Astrocyte (in vitro differentiated cells and primary cell): ENCODE data around the gene POLR3B. TPM values are rescaled to one million over a fixed set of nuclear protein-coding genes. Genes with fewer than 3 reads are reported as not detected.
A peak's percentile ranks its signal among the peaks of the same experiment; 100 is the strongest.

Source experiments
- DNase-seq: peaks from one replicate; pipeline ENCODE4 v3.0.0-alpha.2; 2010; ENCODE audit warnings: low read depth
- FAIRE-seq: peaks from 2 replicates; lab custom pipeline; 2011; peaks lifted over from hg19 to GRCh38; lab: Jason Lieb, UNC
- H2AFZ ChIP-seq: 2 replicates; pipeline ENCODE4 v1.6.0; 2012; ENCODE audit warnings: low read depth, low read length, inconsistent platforms
- H3K27ac ChIP-seq: 2 replicates; pipeline ENCODE4 v1.5.1; 2011; ENCODE audit warnings: low read depth, low read length, inconsistent platforms
- H3K27me3 ChIP-seq: 2 replicates; pipeline ENCODE4 v1.6.0; 2011; ENCODE audit warnings: low read length, inconsistent platforms; ENCODE audit not compliant: insufficient read depth
- H3K36me3 ChIP-seq: 2 replicates; pipeline ENCODE4 v1.5.1; 2011; ENCODE audit warnings: low read length, inconsistent platforms; ENCODE audit not compliant: insufficient read depth
- H3K4me1 ChIP-seq: 2 replicates; pipeline ENCODE4 v1.5.1; 2011; ENCODE audit warnings: low read length, inconsistent platforms; ENCODE audit not compliant: insufficient read depth
- H3K4me2 ChIP-seq: 2 replicates; pipeline ENCODE4 v1.6.0; 2012; ENCODE audit warnings: low read length, inconsistent platforms
- H3K4me3 ChIP-seq: 2 replicates; pipeline ENCODE4 v1.5.1; 2011; ENCODE audit warnings: low read depth, mild to moderate bottlenecking, low read length, inconsistent platforms; ENCODE audit not compliant: insufficient read depth
- H3K79me2 ChIP-seq: 2 replicates; pipeline ENCODE4 v1.6.0; 2012; ENCODE audit warnings: mild to moderate bottlenecking, low read length, inconsistent platforms; ENCODE audit not compliant: insufficient read depth
- H3K9ac ChIP-seq: 2 replicates; pipeline ENCODE4 v1.6.0; 2012; ENCODE audit warnings: mild to moderate bottlenecking, low read length, inconsistent platforms
- H3K9me3 ChIP-seq: 2 replicates; pipeline ENCODE4 v1.5.1; 2012; ENCODE audit warnings: low read depth, mild to moderate bottlenecking, low read length, inconsistent platforms; ENCODE audit not compliant: insufficient read depth
- H4K20me1 ChIP-seq: 2 replicates; pipeline ENCODE4 v1.6.0; 2012; ENCODE audit warnings: low read length, inconsistent platforms; ENCODE audit not compliant: insufficient read depth
- H3K27ac Mint-ChIP-seq: one replicate; pipeline ENCODE4 v1.8.0; 2021; ENCODE audit warnings: mild to moderate bottlenecking, mixed read lengths; ENCODE audit not compliant: unreplicated experiment
- H3K27me3 Mint-ChIP-seq: one replicate; pipeline ENCODE4 v1.8.0; 2021; ENCODE audit warnings: low read depth, mixed read lengths; ENCODE audit not compliant: unreplicated experiment
- H3K36me3 Mint-ChIP-seq: one replicate; pipeline ENCODE4 v1.8.0; 2021; ENCODE audit warnings: low read depth, mixed read lengths; ENCODE audit not compliant: unreplicated experiment
- H3K4me1 Mint-ChIP-seq: one replicate; pipeline ENCODE4 v1.8.0; 2021; ENCODE audit warnings: low read depth, mixed read lengths; ENCODE audit not compliant: unreplicated experiment
- H3K4me3 Mint-ChIP-seq: one replicate; pipeline ENCODE4 v1.8.0; 2021; ENCODE audit warnings: mild to moderate bottlenecking, moderate library complexity, mixed read lengths; ENCODE audit not compliant: unreplicated experiment
- H3K9me3 Mint-ChIP-seq: one replicate; pipeline ENCODE4 v1.8.0; 2021; ENCODE audit warnings: mild to moderate bottlenecking, mixed read lengths; ENCODE audit not compliant: unreplicated experiment
- CTCF ChIP-seq: IDR thresholded peaks from 2 replicates; pipeline ENCODE4 v1.5.1; 2011; ENCODE audit warnings: low read depth, mild to moderate bottlenecking, inconsistent platforms, low read length, moderate library complexity; ENCODE audit not compliant: insufficient read depth
- EZH2 ChIP-seq: IDR thresholded peaks from 2 replicates; pipeline ENCODE4 v1.6.1; 2012; ENCODE audit warnings: mild to moderate bottlenecking, low read length, inconsistent platforms; ENCODE audit not compliant: insufficient read depth
- total RNA-seq: library from RNA; stranded (reverse); gene quantifications from 2 replicates; pipeline ENCODE4 v1.2.1, GENCODE V29; 2021

POLR3B gene
- total RNA-seq, 1 donor from 2014 or later = 10.9 TPM

DNA sequence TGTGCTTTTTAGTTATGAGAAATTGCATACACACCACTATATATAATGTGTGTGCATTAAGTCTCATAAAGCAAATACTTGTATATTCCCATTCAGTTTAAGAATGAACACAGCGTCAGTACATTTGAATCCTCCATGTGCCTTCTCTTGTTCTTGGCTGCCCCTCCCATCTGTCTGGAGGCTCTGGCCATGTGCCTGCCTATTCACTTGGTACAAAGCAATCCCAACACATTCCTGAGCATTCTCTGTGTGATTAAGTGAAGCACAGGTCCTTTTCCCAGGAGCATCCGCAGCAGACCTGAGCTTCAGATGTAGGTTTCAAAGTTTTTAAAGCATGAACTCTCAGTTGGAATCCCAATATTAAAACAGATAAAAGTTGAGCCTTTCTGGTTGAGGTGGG lies 58.7 kb downstream of the POLR3B start:
- no peak overlapping the region for H3K9ac ChIP-seq
- H3K4me1 ChIP-seq = peaks cover 38% of the 10 kb centered on the region
- no peak overlapping the region for H2AFZ ChIP-seq
- DNase-seq (peak; percentile 83), FAIRE-seq (peak; percentile 34)
- no peaks in the 10 kb centered on the region for H3K27me3 ChIP-seq
- peak overlapping the region; percentile 17 for H3K4me2 ChIP-seq
- Mint-ChIP-seq H3K27me3 (no peaks in the 10 kb centered on the region), H3K9me3 (no peaks in the 10 kb centered on the region), H3K4me3 (no peak overlapping the region), H3K4me1 (peaks cover 47% of the 10 kb centered on the region), H3K36me3 (no peaks in the 10 kb centered on the region), H3K27ac (no peak overlapping the region)
- H3K9me3 ChIP-seq = no peaks in the 10 kb centered on the region
- TF ChIP-seq CTCF (no peak), EZH2 (no peak)
- no peak overlapping the region for H3K4me3 ChIP-seq
- H3K27ac ChIP-seq = peak overlapping the region; percentile 24
- H4K20me1 ChIP-seq = no peaks in the 10 kb centered on the region
- H3K36me3 ChIP-seq = no peaks in the 10 kb centered on the region
- H3K79me2 ChIP-seq = no peaks in the 10 kb centered on the region

DNA sequence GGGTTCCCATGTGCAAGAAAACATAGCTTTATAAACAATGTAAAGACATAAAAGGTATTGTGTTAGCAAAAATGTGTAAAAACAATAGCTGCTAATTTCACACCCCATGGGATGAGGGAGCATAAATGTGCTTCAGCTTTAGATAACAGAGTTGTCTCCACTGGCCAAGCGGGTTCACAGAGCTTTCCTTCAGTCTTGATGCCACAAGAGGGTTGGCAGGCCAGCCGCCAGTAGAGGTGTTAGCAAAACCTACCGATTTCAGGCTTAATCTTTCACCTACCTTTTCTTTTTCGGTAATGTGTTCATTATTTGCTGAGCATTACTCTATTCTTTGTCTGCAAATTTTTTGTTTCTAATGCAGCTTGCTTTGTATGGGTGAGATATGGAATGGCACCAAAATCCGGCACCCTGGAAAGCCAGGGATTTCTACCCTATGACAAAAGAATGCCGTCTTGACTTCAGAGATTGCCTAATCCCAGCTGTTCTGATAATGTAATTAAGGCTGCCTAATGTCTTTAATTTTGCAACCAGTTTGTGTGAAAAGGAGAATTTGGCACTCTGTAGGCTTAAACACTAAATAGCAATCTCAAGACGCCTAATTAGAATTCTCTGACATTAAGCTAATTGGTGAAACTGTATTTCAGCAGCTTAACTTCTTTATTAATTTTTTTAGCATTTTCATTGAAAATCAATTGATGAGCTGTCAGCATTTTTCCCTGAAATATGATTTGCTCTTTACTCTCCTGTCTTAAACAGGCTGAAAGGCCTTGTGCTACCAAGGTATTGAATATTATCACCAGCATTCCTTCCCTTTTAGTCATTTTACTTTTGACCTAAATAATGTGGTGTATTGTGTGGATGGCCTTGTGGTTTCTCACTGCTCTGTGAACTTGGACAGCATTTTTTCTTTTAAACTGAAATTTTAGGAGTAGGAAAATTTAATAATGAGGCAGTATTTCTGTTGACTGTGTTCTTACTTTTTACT lies 60.7 kb downstream of the POLR3B start:
- Histone ChIP-seq H3K4me2 (peak overlapping the region; percentile 49), H3K4me1 (peaks cover 38% of the 10 kb centered on the region), H3K4me3 (peak overlapping the region; percentile 19), H4K20me1 (no peaks in the 10 kb centered on the region), H3K27me3 (no peaks in the 10 kb centered on the region), H3K36me3 (no peaks in the 10 kb centered on the region), H3K79me2 (no peaks in the 10 kb centered on the region), H3K9me3 (no peaks in the 10 kb centered on the region), H2AFZ (no peak overlapping the region), H3K9ac (peak overlapping the region; percentile 6), H3K27ac (peak overlapping the region; percentile 62)
- Mint-ChIP-seq H3K27me3 (no peaks in the 10 kb centered on the region), H3K36me3 (peaks cover 2% of the 10 kb centered on the region), H3K4me1 (peaks cover 46% of the 10 kb centered on the region), H3K4me3 (no peak overlapping the region), H3K27ac (peak overlapping the region; percentile 8), H3K9me3 (no peaks in the 10 kb centered on the region)
- TF ChIP-seq CTCF (no peak), EZH2 (no peak)
- FAIRE-seq (peak; percentile 88), DNase-seq (peak; percentile 90)

DNA sequence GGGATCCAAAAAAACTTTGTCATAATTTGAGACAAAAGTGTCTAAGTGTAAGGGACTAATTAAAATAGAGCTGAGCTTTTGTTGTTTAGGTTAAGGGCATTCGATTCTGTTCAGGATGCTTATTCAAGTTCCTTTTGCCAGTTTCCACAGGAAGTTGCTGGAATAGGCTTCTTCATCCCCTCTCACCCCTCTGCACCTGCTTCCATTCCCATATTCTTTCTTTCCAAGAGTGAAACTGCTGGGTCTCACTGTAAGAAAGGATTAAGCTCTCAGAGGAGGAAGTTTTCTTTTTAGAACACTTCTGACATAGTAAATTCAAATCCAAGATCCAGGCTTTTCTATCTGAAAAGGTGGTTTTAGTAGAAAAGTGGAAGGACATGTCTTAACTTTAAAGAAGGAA lies 61.4 kb downstream of the POLR3B start:
- H2AFZ ChIP-seq = no peak overlapping the region
- H3K9me3 Mint-ChIP-seq = no peaks in the 10 kb centered on the region
- TF ChIP-seq CTCF = no peak
- H3K4me2 ChIP-seq = peak overlapping the region; percentile 49
- no peaks in the 10 kb centered on the region for H4K20me1 ChIP-seq
- peak overlapping the region; percentile 6 for H3K9ac ChIP-seq
- H3K79me2 ChIP-seq = no peaks in the 10 kb centered on the region
- H3K4me1 Mint-ChIP-seq = peaks cover 46% of the 10 kb centered on the region
- no peaks in the 10 kb centered on the region for H3K9me3 ChIP-seq
- peaks cover 38% of the 10 kb centered on the region for H3K4me1 ChIP-seq
- no peaks in the 10 kb centered on the region for H3K36me3 ChIP-seq
- peak overlapping the region; percentile 19 for H3K4me3 ChIP-seq
- H3K27ac Mint-ChIP-seq = peak overlapping the region; percentile 8
- no peak overlapping the region for H3K4me3 Mint-ChIP-seq
- no peaks in the 10 kb centered on the region for H3K27me3 Mint-ChIP-seq
- H3K36me3 Mint-ChIP-seq = peaks cover 4% of the 10 kb centered on the region
- H3K27ac ChIP-seq = peak overlapping the region; percentile 62
- H3K27me3 ChIP-seq = no peaks in the 10 kb centered on the region
- FAIRE-seq (no peak), DNase-seq (no peak)
